DMS 273 (cell line): Measurements from ENCODE around the gene FASTK.

Experiments
- DNase-seq: peaks from one replicate; lab custom pipeline; 2025; ENCODE audit not compliant: unreplicated experiment; lab: John Stamatoyannopoulos, UW

The FASTK gene, protein sequence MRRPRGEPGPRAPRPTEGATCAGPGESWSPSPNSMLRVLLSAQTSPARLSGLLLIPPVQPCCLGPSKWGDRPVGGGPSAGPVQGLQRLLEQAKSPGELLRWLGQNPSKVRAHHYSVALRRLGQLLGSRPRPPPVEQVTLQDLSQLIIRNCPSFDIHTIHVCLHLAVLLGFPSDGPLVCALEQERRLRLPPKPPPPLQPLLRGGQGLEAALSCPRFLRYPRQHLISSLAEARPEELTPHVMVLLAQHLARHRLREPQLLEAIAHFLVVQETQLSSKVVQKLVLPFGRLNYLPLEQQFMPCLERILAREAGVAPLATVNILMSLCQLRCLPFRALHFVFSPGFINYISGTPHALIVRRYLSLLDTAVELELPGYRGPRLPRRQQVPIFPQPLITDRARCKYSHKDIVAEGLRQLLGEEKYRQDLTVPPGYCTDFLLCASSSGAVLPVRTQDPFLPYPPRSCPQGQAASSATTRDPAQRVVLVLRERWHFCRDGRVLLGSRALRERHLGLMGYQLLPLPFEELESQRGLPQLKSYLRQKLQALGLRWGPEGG

DNA sequence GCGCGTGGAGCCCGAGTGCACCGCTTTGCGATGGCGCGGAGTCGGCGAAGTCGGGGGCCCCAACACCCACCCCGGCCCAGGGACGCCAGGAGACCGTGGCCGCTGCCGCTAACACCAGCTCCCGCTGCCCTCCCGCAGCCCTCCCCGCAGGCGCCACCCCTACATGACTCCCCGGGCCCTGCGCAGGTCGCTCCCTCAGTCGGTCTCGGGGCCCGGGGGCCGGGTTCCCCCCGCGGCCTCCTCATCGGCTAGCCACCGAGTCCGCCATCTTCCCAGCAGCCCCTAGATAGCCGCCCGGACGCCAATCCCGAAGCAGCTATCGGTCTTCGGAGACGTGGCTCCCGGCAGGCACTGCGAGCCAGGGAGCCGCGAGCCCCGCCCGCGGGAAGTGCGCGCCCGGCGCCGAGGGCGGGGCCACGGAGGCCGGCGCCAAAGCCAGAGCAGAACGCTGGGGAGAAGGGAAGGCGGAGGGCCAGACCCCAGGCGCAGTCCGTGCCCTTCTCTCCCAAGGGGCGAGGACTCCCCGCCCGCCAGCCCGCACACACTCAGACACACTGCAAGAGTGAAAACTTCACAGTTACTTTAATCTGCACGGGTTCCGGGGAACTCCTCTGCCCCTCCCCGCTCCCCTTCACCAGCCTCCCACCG is at the start of gene FASTK:
Gene FASTK (minus strand): TSS at position 288 of the 648 bp plus-strand sequence. CDS start 43 bp downstream, at position 245.
- DNase-seq = peak; percentile 98

DNA sequence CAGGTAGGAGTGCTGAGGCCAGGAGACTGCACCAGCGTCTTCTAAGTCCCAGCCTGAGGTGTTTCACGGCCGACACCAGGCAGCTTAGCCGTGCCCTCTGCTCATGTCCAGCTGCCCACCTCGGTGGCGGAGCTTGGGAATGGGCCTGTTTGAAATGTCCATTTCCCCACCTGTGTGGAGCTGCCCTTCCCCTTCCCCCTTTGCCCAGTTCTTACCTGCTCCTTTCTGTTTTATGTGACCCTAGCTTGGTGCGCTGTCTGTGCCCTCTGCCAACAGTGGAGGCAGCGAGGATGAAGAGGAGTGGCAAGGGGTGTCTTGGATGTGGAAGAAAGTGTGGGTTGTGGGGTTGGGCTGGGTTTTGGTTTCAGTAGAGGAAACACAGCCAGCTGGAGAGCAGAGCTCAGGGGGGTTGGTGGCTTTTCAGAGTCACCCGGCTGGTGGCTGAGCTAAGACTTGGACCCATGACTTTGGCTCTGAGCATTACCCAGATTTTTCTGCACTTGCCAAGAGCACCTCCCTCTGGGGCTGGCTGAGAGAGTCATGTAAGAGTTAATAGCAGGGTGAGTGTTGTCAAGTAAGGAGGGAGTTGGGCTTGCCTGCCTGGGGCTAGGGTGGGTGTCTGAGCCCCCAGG is 49.5 kb upstream of the FASTK start:
- DNase-seq = no peak

DNA sequence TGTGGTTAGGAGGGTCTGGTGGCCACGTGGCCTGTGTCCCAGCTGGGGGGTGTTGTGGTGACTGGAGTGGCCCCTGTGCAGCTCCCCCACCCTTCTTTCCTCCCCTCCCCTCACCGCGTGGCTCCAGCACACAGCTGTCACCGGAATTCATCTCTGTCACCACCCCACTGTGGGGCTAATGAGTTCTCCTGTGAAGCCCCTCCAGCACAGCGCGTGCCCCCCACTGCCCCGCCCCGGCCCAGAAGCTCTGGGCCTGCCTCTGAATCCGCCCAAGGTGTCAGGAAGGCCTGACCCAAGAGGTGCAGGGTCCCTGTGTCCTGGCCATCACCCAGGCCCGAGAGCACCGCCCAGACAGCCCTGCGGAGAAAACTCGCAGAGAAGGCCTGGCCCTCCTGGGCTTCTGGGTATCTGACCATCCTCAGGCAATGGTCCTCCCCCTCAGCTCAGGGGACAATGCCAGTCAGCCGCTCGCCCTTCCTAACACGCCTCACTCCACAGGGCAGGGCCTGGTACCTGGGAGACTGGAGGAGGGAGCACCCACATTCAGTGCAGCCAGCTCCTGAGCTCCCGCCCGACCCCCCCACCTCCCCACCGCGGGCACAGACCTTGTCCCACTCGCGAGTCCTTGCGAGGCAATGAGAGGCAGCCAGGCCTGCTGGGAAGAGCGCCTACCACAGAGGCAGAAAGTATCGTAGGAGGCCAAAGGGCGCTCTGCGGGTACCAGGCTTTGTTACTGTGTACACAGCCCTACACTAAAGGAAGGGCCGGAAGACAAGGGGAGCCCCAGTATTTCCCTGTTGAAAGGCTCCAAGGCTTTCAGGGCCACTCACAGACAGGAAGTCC is 48.7 kb upstream of the FASTK start:
- no peak for DNase-seq

DNA sequence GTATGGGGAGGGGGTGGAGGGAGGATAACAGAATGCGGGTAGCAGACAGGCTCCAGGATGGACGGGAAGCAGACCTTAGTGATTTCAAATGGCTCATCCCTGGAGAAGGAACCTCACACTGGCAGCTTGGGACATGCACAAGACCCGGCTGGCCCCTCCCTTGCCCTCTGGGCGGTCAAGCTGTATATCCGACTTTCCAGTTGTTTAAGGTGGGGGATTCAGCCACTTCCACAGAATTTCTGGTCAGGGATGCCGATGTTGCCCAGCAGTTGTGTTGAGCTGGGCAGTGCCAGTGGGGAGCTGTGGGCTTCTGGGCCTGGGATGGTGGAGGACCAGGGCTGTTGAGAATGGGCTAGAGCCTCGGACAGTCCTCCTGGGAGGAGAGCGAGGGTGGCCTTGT is 48.1 kb upstream of the FASTK start:
- DNase-seq = no peak

DNA sequence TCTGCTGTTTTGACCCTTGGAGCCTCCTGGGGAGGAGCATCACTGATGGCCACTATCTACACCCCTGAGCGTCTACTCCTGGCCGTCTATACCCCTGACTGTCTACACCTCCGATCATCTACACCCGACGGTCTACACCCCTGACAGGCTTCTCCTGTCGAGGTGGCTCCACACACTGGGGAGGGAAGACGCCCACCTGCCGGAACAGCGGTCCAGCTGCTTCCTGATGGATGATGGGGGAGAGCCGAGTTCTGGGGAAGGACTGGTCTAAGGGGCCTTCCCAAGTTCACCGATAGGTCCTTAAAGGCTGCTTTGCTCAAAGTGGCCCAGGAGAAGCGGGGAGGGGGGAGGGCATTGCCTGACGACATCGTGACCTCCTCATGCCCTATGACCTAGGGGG is 47.5 kb upstream of the FASTK start:
- DNase-seq = no peak

DNA sequence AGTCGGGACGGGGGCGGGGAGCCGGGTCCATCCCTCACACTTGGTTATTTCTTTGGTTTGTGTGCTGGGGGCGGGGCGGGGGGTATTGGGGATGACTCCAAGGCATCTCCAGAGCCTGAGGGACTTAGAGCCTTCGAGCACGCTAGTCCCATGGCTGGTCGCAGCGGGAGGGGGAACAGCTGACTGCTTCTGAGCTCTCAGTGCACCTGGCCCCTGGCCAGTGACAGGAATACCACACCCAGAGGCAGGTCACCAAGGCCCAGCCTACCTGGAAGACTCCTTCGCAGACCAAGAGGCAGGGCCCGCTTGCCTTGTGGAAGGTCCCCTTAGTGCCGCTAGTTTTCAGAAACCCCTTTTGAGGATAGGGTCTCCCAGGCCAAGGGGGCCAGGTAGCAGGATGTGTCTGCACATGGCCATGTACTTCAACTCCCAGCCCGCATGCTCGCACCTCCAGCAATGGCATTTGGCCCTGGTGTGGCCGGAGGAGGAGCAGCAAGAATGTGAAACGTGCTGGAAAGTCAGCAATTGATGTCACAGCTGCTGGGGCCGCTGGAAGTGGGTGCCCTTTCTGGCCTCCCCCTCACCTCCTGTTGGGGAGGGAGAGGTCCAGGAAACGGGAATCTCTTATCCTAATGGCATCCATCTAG is 46.0 kb upstream of the FASTK start:
- no peak for DNase-seq

DNA sequence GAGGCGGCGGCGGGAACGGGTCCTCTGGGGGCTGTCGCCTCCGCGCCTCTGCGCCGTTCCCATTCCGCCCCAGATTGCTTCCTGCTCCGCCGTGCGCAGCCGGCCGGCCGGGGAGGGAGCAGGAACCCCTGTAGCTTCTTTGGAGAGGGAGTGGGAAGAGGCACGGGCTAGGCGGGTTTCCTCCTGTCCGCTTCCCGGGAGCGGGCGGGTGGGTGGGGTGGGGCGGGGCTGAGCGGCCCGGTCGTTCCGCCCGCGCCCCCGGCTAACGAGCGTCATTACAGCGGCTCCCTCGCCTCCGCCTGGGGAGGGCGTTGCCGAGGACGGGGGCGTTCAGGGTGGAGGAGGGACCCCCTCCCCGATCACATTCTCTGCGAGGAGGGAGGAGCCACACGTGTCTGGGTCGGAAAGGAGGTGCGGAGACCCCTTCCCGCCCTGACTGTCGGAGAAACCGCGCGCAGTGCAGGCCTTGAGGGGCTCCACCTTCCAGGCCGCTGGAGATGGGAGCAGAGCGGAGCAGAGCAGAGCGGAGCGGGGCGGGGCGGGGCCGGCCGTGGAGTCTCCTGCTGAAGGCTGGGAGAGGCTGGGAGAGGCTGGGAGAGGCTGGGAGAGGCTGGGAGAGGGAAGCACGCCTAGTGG is 45.4 kb upstream of the FASTK start:
- no peak for DNase-seq

DNA sequence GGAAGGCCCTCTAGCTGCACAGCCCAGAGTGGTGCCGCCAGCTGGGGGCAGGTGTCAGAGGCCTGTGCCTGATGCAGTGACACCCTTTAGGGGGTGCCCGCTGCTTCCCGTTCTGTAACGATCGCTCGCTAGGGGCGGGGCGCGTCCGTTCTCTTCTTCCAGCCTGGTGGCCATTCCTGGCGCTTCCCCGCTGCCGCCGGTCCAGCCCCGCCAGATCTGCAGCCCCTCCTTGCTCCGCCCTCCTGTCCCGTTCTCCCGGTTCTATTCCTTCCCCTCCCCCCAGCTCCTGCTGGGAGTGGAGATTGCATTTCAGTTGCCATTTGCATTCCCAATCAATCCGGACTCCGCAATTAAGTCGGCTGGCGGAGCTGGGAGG is 44.8 kb upstream of the FASTK start:
- DNase-seq = no peak

DNA sequence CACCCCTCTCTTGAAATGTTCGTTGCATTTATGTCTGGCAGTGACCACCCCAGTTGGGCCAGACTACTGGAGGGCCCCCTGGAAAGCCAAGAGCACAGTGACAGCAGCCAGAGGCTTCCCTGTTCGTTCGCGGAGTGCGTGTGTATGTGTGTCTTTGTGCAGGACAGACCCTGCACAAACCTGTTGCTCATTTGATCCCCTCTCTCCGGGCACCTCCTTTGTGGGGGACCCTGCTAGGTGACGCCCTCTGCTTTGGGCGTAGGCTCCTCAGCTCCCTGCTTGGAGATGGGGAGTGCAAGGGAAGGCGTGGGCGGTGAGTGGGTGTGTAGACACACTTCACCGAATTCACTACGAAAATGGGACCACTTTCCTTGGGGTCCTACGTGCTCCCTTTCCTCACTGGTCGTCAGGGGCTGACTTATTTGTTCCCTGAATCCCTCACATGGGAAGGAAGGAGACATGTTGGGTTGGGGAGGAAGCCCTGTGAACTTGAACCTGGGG is 44.3 kb upstream of the FASTK start:
- DNase-seq = no peak

DNA sequence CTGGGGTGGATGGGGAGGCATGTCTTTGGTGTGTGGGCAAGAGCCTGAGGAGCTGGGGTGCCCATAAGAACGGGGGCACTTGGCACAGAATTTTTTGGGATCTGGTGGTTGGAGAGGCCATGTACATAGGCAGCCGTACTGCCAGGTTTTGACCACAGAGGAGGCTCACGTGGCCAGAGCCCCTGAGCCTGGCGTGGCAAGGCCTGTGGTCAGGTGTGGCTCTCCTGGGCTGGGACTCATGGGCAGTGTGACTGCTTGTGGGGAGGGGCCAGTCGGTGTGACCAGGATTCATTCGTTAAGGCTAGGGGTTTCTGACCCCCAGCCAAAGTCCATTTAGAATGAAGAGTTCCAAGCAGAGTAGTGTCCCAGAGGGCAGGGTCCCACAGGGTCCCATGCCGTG is 43.9 kb upstream of the FASTK start:
- DNase-seq = no peak

DNA sequence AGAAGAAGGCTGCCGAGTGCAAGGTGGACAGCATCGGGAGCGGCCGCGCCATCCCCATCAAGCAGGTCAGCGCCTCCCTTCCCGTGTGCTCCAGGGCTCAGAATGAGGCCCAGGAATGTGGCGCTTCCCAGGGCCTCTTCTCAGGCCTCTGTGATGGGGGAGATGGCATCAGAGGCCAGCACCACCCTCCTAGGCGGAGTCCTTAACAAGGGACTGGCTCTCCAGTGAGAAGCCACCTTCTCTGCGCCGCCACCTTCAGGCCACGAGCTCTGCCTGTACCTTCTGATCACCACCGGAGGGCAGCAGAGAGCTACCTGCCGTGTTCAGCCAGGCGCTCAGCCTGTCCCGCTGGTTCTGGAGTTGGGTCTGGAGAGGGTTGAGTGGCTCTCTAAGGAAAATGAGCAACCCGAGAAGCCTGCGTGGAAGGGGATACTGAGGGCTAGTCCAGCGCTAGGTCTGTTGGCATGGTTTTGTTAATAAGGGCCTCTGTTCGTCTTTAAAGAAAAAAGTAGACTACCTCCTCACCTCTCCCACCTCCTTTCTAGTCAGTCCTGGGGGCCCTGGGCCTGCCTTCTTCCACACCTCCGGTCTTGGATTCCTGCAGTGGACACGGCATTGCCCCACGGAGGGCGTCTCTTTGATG is 43.3 kb upstream of the FASTK start:
- peak; percentile 95 for DNase-seq

DNA sequence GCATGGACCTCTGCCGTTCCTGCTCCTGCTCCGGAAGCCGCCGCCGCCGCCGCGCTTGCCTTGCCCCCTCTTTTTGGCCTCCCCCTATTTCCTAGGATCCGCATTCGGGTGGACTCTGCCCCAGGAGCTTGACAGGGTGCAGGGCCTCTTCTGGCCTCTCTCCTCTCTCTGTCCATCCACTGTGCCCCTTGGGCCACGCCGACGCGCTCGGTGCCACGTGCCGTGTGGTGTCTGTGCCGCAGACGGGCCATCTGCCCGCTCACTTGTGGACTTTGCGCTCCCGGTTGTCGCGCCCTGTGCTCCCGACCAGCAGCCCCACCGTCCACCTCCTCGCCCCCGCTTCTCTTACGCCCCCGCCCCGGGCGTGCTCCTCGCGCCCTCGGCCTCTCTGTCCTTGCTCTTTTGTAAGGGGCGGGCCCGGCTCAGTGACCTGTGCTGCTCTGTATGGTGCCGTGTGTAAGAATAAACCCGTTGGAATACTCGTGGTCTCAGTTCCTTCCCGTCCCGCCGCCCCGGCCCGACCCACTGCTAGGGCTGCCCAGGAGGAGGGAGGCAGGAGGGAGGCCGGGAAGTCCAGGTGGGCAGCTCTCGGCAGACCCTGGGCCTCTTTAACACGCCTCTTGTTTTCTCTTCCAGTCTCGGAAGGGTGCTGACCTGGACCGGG is 42.7 kb upstream of the FASTK start:
- DNase-seq = no peak

DNA sequence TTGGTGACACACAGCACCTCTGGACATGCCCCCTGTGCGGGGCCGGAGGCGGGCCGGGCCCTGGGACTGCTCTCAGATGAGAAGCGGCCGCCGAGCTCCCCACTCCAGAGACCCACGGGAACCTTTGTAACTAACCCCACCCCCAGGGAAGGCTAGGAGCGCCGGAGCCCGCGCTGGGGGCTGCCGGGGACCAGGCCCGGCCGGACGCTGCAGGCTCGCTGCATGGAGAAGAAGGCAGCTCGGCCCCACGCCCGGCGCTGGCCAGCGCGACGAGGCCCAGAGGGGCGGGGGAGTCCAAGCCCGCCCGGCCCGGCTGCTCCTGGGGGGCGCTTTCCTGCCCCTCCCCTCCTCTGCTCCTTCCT is 42.2 kb upstream of the FASTK start:
- no peak for DNase-seq

DNA sequence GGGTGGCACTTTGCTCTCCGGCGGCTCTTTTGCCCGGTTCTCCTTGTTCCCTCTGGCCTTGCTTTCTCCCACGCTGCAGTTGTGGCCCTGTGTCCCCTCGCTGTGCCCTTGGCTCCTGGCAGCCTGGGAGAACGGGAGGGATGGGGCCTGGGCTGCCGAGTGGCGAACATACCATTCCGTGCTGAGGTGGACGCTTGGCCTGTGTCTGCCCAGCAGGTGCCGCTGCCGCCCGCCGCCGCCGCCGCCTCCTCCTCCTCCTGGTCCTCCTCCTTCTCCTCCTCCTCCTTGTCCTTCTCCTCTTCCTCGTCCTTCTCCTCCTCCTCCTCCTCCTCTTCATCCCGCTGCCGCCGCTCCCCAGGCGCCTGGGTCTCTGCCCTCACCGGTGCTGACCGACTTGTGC is 41.7 kb upstream of the FASTK start:
- no peak for DNase-seq

DNA sequence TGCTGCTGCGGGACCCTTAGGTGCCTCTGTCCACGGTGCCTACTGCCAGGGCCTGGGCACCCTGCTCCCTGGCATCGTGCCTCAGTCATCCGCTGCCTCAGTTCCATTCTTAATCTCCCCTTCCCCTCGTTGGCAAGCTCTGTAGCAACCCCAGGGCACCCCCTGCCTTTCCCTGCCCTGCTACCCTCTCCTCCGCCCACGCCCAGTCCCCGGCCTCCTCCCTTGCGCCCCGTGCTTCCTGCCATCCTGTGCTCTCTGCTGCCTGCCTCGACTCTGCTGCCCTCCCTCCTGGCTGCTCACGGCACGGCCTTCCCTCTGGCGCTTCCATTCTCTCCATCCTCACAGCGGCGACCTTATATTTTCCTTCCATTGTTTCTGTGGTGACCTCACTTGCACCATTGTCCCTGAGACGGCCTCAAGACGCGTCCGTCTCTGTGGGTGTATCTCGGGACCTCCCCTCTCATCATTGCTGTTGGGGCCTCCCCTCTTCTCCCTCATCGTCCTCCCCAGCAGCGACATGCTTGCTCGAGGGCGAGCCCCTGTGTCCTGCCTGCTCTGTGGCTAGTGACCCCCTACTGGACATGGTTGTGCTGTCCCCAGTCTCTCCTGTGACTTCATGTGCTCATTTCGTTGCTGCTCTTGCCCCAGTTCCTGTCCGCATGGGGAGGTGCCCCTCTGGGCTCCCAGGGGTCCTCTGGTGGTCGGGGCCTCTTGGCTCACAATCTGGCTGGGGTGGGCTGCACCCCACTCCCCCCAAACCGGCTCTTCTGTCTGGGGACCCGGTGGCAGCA is 41.0 kb upstream of the FASTK start:
- DNase-seq = no peak

DNA sequence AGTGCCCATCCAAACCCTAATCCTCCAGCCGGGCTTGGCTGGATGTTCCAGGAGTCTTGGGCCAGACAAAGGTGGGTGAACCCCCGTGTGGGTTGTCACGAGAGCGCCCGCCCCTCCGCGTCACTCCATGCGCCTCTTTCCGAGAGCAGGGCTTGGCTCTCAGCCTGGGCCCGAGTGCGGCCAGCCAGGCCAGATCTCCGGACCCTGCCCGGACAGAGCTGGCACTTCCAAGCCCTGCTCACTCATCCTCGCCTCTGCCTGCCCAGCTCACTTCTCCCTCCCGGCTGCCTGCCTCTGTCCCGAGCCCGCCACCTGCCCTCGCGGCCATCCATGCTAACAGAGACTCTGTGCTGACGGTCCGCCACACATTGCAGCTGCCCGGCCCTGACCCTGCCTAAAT is 40.3 kb upstream of the FASTK start:
- DNase-seq = no peak

DNA sequence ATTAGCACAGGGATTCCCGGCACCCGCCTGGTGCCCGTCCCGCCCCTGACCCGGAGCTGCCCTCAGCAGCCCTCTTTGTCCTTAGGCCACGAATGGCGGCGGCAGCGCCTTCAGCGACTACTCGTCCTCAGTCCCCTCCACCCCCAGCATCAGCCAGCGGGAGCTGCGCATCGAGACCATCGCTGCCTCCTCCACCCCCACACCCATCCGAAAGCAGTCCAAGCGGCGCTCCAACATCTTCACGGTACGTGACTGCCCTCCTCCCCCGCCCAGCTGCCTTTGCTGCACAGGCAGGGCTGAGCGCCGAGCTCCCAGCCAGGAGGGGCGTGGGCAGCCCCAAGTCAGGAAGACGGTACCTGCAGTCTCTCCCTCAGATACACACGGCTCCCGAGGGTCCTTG is 39.3 kb upstream of the FASTK start:
- no peak for DNase-seq

DNA sequence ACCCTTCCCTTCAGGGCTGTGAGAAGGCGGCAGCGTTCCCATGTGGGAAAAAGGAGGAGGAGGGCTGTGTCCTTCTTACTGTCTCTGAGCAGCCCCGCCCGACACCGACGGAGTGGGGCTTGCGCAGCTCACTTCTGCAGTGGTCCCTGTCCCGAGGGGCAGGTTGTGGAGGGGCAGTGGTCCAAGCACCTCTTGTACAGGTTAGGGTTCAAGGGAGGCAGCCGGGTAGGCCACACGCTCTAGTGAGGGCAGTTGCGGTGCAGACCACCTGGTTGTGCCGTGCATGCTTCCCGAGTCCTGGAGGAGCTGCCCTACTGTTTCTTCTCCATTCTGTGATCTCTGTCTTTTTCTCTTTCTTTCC is 38.4 kb upstream of the FASTK start:
- DNase-seq = no peak
